ENCODE data around the gene G2E3. TPM values are rescaled to one million over a fixed set of nuclear protein-coding genes. Genes with fewer than 3 reads are reported as not detected.

Gene G2E3
- total RNA-seq, 1 experiment from 2014 or later: 51.5 TPM

DNA sequence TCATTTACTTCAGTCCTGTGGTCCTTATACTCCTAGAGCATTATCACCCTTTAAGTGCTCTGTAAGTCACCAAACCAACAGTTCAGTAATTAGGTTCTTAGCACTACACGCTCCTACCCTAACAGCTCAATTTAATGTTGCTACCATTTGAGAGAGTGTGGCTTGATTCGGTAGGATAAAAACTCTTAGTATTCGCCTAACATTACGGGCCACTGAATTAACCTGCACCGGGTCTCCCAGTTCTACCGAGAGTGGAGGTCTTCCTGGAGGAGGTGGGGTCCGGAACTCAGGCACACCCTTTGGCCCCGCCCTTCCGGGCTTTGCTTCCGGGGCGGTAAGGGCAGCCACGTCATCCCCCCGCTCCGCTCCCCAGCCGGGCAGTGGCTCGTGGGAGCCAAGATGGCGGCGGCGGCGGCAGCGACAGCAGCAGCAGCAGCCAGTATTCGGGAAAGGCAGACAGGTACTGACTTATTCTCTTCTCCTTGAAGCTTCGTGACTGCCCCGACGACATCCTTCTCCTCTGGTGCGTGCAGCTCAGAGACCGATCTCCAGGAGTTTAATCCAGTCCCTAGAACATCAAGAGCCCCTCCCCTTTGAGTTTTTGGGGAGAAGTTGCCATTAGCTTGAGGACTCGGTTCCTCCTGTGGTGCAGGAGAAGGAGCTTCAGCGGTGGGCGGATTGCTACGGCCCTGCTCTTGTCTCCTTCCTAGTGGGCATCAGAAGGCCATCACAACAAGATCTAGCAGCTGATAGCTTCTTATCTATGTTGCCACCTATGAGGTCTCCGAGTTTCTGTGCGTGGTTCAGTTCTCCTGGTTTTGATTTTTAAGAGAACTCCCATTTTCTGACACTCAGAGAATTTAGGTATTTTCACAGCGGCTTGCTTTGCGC is 63.2 kb downstream of the G2E3 start, which contains the start of gene SCFD1:
Gene SCFD1 (plus strand): TSS at position 380 of the 891 bp plus-strand sequence. CDS start 20 bp downstream, at position 400.
- intact Hi-C loops (cut with micrococcal nuclease; ENCODE audit: unreplicated experiment): no loop called here
- POLR2A ChIA-PET (ENCODE audit: low non-redundant PET): no interaction called here
- H3K36me3 ChIP-seq (ENCODE audit: insufficient read depth, low read length, poor library complexity, severe bottlenecking): peaks cover 6% of the 10 kb centered on the region
- no peaks in the 10 kb centered on the region for H3K9me3 ChIP-seq (ENCODE audit: low read depth, low read length, poor library complexity, severe bottlenecking)
- peak; percentile 97 for DNase-seq (ENCODE audit: low spot score)
- H3K4me3 ChIP-seq (ENCODE audit: low read depth, low read length, poor library complexity, severe bottlenecking): peak within 1 kb of the TSS; percentile 69
- no peaks in the 10 kb centered on the region for H3K27me3 ChIP-seq (replicated peaks; ENCODE audit: insufficient read depth, low read depth, low read length, poor library complexity)
- no peak for TF ChIP-seq EZH2 (IDR thresholded peaks at IDR 0.05; ENCODE audit: borderline replicate concordance, low read depth, low read length, poor library complexity, severe bottlenecking)
- TF ChIP-seq, protein P1, sequence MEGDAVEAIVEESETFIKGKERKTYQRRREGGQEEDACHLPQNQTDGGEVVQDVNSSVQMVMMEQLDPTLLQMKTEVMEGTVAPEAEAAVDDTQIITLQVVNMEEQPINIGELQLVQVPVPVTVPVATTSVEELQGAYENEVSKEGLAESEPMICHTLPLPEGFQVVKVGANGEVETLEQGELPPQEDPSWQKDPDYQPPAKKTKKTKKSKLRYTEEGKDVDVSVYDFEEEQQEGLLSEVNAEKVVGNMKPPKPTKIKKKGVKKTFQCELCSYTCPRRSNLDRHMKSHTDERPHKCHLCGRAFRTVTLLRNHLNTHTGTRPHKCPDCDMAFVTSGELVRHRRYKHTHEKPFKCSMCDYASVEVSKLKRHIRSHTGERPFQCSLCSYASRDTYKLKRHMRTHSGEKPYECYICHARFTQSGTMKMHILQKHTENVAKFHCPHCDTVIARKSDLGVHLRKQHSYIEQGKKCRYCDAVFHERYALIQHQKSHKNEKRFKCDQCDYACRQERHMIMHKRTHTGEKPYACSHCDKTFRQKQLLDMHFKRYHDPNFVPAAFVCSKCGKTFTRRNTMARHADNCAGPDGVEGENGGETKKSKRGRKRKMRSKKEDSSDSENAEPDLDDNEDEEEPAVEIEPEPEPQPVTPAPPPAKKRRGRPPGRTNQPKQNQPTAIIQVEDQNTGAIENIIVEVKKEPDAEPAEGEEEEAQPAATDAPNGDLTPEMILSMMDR (conservative IDR thresholded peaks at IDR 0.05; ENCODE audit: low read depth, low read length): no peak
- H3K27ac ChIP-seq (ENCODE audit: low read depth, low read length, poor library complexity, severe bottlenecking): peak within 1 kb of the TSS; percentile 93
- H3K4me1 ChIP-seq (ENCODE audit: insufficient read depth, low read length, poor library complexity, severe bottlenecking): peaks cover 6% of the 10 kb centered on the region
- BruUV-seq (replicated peaks): no TSS peak
- CTCF ChIA-PET: no interaction called here

DNA sequence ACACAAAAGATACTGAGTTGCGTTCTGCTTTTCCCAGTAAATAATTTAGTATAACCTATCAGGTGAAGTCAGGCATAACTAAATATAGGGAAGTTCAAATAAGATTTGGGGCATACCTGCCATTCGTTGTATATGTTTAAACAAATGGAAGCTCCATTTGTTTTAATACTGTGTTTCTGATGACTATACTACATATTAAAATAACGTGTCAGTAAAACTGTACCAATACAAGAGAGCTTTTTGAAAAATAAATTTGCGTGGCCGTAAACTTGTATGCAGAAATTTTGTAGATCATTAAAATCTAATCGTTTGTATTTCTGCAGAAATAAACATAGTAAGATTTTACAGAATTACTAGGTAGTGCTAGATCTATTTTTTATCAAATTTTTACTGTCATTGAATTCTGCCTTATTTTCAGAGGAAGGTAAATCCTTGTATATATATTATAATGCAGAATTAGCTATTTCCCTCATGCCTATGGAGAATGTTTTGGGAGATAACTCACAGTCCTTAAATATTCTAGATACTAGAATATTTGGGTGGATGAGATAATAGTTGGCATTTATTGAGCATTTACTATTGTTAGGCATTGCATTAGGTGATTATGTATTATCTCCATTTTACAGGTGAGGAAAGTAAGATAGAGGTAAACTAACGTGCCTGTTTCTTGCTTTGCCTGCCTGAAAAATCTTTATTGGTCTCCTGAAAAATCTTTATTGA is 64.6 kb downstream of the G2E3 start:
- no peaks in the 10 kb centered on the region for H3K27me3 ChIP-seq (replicated peaks; ENCODE audit: insufficient read depth, low read depth, low read length, poor library complexity)
- H3K9me3 ChIP-seq (ENCODE audit: low read depth, low read length, poor library complexity, severe bottlenecking): no peaks in the 10 kb centered on the region
- BruUV-seq (replicated peaks): no TSS peak
- no peaks in the 10 kb centered on the region for H3K36me3 ChIP-seq (ENCODE audit: insufficient read depth, low read length, poor library complexity, severe bottlenecking)
- H3K4me1 ChIP-seq (ENCODE audit: insufficient read depth, low read length, poor library complexity, severe bottlenecking): peaks cover 6% of the 10 kb centered on the region
- peak overlapping the region; percentile 69 for H3K4me3 ChIP-seq (ENCODE audit: low read depth, low read length, poor library complexity, severe bottlenecking)
- ChIA-PET POLR2A (ENCODE audit: low non-redundant PET) (no interaction called here), CTCF (no interaction called here)
- intact Hi-C loops (cut with micrococcal nuclease; ENCODE audit: unreplicated experiment): no loop called here
- H3K27ac ChIP-seq (ENCODE audit: low read depth, low read length, poor library complexity, severe bottlenecking): peak overlapping the region; percentile 93
- DNase-seq (ENCODE audit: low spot score): no peak
- TF ChIP-seq EZH2 (IDR thresholded peaks at IDR 0.05; ENCODE audit: borderline replicate concordance, low read depth, low read length, poor library complexity, severe bottlenecking): no peak
- TF ChIP-seq, protein P1 (conservative IDR thresholded peaks at IDR 0.05; ENCODE audit: low read depth, low read length): no peak

DNA sequence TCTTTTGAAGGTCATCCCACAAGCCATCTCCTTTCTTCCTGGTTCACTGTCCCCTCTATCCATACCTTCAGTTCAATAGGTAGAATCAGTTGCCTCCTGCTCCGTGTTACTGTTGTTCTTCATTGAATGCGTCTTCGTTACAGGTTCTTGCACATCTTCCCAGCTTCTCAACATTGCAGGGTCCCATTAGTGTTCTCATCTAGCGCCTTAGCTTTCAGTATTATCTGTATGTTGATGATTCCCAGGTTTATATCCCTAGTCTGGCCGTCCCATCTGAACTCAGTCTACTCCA is 65.1 kb downstream of the G2E3 start:
- ChIA-PET CTCF (no interaction called here), POLR2A (ENCODE audit: low non-redundant PET) (no interaction called here)
- Histone ChIP-seq H3K9me3 (ENCODE audit: low read depth, low read length, poor library complexity, severe bottlenecking) (no peaks in the 10 kb centered on the region), H3K4me1 (ENCODE audit: insufficient read depth, low read length, poor library complexity, severe bottlenecking) (peaks cover 6% of the 10 kb centered on the region), H3K27me3 (replicated peaks; ENCODE audit: insufficient read depth, low read depth, low read length, poor library complexity) (no peaks in the 10 kb centered on the region), H3K27ac (ENCODE audit: low read depth, low read length, poor library complexity, severe bottlenecking) (no peak overlapping the region), H3K4me3 (ENCODE audit: low read depth, low read length, poor library complexity, severe bottlenecking) (no peak overlapping the region), H3K36me3 (ENCODE audit: insufficient read depth, low read length, poor library complexity, severe bottlenecking) (no peaks in the 10 kb centered on the region)
- BruUV-seq (replicated peaks): no TSS peak
- DNase-seq (ENCODE audit: low spot score): no peak
- no peak for TF ChIP-seq EZH2 (IDR thresholded peaks at IDR 0.05; ENCODE audit: borderline replicate concordance, low read depth, low read length, poor library complexity, severe bottlenecking)
- TF ChIP-seq, protein P1 (conservative IDR thresholded peaks at IDR 0.05; ENCODE audit: low read depth, low read length): no peak
- intact Hi-C loops (cut with micrococcal nuclease; ENCODE audit: unreplicated experiment): no loop called here
